Stimulated activated CD8-positive, alpha-beta memory T cell treated with anti-CD3 and anti-CD28 coated beads, Interleukin-7, amount 100 ng/mL, for 48 hours (primary cell): ENCODE results near the gene MAML3.

Experiments
- DNase-seq, 2 donors: peaks; one replicate each; pipeline ENCODE4 v3.0.0-alpha.2; 2020; ENCODE audit warnings: low read depth in 1 of 2; ENCODE audit errors: extremely low read depth in 1 of 2

The MAML3 gene

DNA sequence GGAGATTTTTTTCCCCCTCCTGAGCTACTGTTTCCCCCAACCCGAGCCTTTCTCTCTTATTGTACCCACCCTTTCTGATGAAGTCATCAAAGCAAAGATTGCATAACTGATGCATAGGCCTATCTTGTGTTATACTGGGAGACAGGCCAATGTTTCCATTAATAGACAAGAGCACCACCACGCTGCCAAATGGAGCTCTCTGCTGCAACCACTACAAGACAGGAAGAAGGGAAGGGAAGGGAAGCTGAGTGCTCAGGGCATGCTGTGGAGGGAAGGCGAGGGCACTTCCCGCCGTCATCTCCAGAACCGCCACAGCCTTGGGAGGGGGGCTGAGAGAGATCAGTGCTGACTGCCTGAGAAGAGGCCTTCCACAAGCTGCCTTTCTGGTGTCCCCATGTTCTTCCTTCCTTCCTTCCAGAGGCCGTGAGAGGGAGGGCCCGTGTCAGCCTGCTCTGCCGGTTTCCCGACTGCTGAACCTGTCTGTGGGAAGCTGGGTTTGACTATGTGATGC, 413.4 kb downstream of the MAML3 start:
- no peak for DNase-seq

GRCh38 chr4:139740121-139740520, 413.9 kb downstream of the MAML3 start:
- DNase-seq: no peak

DNA sequence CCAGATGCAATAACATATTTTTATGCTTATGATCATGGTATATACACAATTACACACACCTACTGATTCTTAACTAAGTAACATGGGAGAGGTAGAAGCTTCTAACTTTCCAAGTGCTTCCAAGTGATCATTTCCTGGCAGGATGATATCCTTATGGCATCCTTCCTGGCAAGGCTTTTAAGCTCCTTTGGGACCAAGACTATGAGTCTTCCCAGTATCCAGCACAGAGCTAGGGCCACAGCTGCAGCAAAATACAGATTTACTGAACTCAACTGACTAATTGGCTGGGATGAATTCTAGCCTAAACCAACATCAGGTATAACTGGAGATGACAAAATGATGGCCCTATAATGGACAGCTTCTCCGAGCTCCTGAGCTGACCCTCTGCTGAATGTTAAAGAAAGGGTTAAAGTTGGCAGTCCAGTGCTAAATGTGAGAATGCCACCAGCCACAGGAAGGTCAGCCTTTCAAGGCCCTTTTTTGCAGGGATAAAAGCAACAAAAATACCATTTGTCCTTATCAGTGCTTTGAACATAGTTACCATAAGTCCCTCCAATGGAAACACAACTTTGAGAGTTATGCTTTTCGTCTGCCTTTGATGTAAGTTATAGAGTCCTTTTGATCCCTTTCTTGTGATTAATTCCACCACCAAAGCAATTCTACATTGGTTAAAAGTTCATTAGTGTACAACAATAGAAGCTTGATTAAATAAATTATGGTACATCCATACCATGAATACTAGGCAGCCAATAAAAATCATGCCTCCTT, 415.0 kb downstream of the MAML3 start:
- DNase-seq: no peak

DNA sequence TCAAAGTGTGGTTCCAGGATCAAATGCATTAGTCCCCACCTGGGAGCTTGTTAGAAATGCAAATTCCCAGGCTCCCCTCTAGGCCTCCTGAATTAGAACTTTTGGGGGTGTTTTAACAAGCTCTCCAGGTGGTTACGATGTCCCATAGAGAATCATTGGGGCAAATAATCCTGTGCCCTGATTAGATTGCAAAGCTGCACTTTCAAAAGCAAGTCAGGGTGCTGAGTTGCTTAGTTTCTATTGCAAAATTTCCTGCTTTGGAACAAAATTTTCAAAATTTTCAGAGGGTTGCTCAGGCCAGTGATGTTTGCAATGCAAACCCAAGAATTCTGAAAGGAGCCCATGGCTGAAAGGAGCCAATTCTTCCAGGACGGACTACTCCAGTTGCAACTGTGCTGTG, 417.3 kb downstream of the MAML3 start:
- no peak for DNase-seq

DNA sequence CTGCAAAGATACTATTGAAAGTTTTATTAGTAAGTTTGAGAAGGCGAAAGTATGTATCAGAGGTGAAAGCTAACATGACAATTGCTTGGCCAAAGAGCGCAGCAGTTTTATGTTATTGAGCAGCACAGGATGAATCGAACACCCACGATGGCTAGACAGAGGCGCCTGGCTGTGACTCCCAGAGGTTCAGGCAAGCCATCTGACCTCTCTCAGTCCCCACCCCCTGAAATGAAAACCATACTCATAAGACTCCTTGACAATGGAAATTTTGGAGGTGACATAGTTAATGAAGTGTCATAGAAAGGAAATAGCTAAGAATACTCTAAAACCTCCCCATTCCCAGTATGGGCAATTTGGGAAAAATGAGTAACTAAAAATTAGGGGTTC, 417.7 kb downstream of the MAML3 start:
- DNase-seq: no peak

DNA sequence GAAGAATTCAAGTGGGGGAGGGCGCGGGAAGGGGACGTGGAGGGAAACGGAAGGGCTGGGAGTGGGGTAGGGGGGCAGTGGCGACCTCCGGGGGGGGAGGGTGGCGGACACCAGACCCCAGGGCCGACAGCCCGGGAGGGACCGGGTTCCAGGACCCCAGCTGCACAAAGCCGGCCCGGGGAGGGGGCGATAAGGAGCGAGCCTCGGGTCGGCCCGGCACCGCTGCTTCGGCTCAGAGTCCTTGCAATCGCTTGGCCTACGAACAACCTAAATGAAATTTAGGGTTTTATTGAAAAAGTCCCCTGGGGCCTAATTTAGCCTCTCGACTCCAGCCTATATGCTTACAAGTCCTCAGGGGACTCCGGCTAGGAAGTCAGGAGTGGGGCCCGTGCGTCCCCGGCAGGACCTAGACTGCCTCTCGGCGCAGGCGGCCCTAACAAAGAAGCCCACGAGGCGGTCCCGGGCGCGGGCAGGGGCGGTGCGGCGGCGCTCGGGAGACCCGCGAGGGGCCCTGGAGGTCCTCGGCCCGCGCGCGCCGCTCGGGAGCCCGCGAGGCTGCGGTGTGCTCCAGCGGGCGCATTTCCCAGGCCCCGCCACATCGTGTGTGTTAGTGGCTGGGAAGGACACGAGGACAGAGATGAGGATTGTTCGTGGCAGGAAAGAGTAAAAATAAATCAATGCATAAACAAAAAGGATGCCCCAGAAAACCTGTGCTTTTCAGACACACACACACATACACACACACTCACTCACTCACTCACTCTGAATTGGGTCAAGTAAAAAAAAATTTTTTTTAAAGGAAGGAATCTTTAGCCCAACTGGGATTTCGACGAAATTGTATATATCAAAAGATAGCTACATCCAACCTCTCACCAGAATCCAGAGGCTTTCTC, 418.4 kb downstream of the MAML3 start:
- no peak for DNase-seq

DNA sequence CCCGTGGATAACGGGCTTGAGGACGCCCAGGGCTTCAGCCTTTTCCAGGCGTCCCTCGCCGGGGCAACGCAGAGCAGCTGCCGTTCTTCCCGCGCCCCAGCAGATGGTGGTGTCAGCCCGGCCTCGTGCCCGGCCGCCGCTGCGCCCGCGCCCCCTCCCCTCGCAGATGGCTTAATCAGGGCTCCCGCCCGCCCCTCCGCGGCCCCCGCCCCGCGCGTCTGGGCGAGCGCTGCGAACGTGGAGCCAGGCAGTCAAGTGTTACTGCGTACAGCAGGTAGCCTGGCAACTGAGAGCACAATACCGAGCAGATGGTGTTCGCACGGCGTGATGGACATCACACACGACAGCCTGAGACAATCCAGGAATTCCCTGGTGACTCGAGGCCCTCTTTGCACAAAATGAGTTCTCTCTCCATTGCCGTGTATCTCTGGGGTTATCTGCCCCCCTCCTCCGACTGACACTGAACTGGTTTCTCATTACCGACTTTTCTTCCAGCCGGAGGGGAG, 419.1 kb downstream of the MAML3 start:
- peak; percentile 18 to 31 for DNase-seq

DNA sequence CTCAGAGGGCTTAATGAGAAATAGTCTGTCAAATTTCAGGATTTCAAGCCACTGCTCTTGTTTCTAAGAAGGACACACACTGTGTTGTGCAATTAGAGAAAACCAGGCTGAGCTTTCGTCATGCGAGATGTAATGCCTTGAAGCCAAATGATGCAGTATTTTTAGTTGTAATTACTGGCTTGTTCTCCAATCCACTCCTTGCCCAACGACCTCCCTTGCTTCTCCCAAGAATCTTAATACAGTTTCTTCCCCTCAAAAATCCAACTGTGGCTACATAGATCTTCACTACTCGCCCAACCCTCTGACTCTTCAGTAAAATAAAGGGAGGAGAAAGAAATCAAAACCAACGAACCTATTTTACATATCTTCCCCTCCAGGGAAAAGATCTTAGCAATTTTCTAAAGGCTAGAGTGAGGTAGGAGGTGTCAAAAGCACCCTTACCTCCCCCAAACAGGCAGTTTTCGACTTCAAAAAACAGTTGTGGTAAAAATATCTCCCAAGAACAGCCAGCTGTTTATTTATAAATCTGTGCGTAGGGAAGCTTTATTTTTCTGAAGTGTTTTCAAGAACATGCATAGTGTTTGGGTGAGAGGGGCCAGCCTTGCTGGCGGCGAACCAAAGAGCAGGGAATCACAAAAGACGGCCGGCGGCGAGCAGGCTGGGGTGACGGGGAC, 419.6 kb downstream of the MAML3 start:
- no peak for DNase-seq

GRCh38 chr4:139732991-139733570, 420.9 kb downstream of the MAML3 start:
- DNase-seq: no peak

DNA sequence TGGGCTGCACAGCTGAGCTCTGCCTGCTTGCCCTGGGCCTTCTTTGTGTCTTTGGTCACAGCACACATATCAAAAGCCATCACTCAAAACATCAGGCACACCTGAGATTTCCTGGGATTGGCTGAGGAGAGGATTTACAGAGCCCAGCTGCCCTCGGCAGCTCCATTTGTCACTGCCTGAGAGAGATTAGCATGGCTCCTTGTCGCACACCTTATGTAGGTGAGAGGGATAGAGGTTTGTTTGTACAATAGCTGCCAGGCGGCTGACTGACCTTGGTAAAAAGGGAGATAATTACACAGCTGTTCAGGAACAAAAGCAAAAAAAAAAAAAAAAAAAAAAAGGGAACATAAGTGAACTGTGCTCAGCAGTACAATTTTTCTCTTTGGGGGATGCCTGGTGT, 425.1 kb downstream of the MAML3 start:
- no peak for DNase-seq

DNA sequence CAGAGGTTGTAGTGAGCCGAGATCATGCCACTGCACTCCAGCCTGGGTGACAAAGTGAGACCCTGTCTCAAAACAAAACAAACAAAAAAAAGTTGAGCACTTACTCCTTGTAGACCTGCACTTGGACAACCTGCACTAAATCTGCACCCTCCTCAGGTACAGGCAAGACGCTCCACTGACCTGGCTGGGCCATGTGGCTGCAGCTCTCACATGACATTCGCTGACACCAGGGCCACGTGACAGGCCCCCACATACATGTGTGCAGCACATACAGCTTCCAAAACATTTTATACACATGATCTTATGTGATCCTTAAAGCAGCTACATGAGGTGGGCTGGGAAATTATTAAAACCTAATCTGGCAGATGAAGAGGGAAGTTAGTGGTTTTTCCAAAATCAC, 425.8 kb downstream of the MAML3 start:
- DNase-seq: no peak

GRCh38 chr4:139726615-139727014, 427.4 kb downstream of the MAML3 start:
- no peak for DNase-seq

GRCh38 chr4:139725236-139725635, 428.7 kb downstream of the MAML3 start:
- no peak for DNase-seq

- DNase-seq: no peak
Observed at GRCh38 chr4:139721789-139722188, 432.2 kb downstream of the MAML3 start.

DNA sequence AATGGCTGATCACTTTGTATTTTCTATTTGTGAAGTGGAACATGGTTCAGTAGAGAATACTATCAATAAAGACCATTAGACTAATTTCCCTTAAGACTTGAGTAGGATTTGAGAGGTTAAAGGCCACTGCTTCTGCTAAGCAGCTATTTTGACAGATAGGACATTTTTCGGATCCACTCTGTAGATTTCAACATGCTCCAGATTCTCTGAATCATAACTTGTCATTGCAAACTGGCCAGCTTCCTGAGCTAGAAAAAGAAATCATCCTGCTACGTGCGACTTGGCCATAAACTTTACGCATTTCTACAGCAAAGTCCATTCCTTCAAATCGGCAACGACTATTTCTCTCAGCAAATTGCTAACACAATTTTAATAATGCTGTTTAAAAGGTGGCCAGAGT, 433.2 kb downstream of the MAML3 start:
- no peak for DNase-seq

DNA sequence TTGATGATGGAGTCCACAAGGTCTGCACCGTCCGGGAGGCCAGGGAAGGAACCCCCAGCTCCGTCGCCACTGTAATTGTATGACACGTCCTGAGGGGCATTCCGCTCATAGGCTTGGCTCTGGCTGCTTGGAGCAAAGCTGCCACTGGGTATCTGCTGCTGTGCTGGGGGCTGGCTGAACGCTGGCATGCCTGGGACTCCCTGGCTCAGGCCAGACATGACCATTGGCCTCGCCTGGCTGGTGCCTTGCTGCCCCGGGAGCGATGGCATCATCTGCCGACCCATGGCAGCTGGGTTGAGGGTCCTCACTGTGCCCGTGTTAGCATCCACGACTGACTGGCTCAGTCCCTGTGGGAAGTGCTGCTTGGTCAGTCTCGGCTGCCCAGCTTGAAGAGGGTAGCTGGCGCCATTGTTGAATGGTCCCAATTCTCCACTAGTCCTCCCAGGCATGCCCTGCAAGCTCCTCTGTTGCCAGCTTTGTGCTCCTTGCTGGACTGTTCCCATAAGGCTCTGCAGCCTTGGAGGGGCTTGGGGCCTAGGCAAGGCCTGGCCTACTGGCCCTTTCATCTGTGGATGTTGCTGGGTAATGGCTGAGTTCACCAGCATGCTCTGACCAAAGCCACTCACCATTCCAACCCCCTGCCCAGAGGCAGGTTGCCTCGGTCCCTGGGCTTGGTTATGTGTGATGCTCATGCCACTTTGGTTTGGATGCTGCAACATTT, 434.4 kb downstream of the MAML3 start:
- DNase-seq: no peak

GRCh38 chr4:139718833-139719232, 435.2 kb downstream of the MAML3 start:
- no peak for DNase-seq

DNA sequence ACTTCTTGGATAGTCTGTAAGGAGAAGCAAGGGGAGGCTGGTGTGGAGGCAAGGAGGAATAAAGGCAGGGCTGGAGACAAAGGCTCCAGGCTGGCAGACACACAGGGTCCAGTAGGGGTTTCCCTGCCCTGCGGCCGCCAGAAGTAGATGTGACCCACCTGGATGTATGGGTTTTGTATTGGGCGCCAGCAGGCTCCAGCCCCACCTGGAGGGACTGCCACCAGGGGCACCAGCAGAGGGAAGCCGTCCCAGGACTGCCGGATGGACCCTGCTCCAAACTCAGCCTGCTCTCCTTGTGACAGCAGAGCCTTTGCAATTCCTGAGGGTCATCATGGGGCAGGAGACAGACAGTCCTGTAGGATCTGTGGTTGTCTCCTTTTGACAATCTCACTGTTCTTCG, 435.6 kb downstream of the MAML3 start:
- no peak for DNase-seq

- no peak for DNase-seq
Observed at GRCh38 chr4:139715746-139716391, 438.1 kb downstream of the MAML3 start.

GRCh38 chr4:139712882-139713281, 441.1 kb downstream of the MAML3 start:
- no peak for DNase-seq
